Measurements from ENCODE around the gene FXYD4.

The FXYD4 gene

DNA sequence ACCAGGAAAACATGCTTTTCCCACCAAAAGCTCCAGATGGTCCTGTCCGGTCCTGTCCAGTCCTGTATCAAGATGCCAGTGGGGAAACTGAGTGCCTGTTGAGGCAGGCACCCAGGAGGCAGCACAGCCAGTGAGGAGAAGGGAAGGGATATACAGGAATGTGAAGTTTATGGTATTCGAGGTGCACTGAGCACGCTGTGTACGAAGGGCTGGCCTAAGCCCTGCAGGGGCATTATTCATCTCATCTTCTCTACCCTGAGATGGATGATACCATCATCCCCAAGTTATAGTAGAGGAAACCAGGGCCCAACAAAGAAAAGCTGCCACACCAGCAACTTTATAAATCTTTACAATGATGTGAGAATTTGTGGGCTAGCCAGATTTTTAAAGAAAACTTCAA, 23.4 kb upstream of the FXYD4 start:
- no peak for DNase-seq

DNA sequence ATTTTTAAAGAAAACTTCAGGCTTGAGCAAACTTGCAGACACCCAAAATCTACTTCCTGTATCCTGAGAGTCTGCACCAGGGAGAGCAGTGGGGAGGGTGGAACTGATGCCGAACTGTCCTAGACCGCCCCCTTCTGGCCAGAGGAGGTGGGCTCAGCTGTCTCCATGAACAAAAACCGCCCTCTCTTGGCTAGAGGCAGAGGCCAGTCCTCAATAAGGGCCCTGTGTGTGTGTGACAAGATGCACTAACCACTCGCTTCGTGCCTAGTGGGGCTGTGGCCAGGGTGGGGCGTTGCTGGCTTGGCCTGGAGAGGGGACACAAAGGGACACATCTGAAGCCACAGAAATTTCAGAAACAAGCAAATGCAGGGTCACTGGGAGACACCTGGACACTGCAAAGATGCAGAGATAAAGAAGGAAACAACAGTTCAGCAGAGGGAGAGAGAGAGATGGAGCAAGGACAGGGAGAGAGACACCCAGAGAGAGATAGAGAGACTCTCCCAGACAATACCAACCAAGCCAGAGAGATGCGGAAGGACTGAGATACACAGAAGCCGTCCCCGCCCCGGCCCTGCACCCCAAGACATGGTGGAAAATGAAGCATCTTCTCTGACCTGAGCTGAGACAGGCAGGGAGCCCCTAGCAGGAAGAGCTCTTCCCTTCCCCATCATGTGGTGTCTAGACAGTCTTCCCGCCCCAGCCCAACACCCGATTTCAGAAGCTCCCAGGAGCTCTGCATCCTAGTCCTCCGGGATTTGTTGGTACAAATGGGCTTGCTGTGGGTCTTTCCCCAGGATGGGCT, 22.7 kb upstream of the FXYD4 start:
- peak; percentile 90 for DNase-seq

DNA sequence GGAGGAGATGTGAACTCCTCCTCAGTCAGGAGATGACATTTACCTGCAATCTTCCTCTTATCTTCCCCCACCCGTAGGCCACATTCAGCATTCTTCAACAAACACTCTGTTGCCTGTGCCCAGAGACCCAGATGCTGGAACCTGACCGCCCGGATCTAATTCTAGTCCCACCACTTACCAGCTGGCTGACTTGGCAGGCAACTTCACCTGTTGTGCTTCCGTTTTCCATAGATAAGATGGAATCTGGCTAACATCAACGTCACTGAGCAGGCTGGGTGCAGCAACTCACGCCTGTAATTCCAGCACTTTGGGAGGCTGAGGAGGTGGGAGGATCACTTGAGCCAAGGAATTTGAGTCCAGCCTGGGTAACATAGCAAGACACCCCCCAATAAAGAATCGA, 21.3 kb upstream of the FXYD4 start:
- DNase-seq, result no peak

DNA sequence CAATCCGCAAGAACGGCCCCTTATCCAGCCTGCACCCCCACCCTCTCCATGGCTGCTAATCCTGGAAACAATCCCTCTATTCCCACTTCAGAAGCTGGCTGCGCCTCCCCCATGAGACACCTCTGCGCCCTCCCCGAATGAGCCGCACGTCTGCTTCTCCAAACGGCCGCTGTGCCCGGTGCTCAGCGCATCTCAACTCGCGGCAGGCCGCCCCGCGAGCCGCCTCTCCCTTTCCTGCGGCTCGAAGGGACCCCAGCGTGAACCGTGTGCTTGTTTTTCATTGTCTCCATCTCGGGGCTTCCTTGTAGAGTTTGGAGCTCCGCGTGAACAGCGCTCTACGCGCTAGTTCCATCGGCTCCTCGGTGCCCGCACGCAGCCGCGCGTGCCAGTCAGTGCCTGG, 20.8 kb upstream of the FXYD4 start:
- DNase-seq, result no peak

DNA sequence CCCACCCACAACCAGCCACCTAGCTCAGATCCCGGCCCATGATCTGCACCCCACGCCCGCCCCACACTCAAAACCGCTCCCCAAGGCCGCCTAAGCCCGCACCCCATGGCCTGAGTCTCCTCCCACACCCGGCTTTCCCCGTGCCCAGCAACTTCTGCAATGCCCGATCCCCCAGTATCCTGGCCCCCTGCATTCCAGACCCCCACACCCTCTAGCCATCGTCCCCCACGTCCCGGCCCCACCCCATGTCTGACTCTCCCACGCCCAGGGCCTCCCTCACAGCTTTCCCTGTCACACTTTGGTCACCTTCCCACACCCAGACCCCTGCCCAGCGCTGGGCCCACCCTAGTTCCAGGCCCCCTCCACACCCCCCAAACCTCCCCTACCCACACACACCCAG, 20.1 kb upstream of the FXYD4 start:
- DNase-seq, result no peak

DNA sequence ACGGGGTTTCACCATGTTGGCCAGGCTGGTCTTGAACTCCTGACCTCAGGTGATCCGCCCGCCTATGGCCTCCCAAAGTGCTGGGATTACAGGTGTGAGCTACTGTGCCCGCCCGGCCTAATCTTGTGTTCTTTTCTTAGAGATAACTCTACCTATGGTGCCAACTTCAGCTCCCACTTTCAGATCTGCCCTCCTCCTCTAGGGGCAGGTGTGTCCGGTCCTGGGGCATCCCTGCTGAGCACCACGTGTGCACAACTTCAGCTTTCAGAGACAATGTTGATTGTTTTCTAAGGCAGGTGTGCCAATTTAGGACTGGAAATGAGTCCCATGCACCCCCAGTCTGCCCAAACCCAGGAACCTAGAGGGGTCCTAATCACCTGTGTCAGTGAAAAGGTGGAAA, 18.5 kb upstream of the FXYD4 start:
- DNase-seq, result no peak

DNA sequence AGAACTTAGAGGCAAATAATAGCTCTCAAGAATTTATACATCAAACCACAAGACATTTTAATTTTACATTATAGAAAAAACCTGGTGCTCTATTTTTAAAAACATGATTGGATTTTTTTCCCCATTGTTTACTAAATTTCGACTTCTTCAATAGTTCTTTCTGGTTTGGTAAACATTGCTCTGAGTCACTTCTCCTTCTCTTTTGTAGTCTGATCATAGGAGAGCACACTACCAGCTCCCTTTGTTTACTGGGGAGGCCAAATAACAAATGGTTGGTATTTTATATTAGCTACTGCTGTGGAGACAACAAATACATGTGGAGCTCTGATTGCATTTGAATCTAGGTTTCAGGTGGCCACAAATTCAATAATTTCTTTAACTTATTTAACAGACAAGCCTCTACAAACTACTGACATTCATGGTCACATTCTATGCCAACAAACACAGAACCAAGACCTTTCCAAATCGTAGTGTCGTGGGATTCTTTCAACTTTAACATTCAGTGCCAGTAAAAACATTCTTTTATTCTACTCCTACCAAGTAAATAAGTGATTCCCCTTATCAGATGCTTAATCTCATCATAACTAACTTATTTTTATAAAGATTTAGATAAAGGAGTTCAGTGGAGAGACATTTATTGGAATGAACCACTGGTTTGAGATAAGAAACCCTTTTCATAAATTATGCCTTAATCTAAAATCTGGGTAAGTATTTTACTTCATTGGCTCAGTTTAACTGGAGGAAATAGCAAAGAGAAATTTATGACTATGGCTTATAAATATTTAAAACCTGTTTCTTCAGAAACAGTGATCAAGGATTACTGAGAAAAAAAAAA, 17.7 kb upstream of the FXYD4 start:
- no peak for DNase-seq

DNA sequence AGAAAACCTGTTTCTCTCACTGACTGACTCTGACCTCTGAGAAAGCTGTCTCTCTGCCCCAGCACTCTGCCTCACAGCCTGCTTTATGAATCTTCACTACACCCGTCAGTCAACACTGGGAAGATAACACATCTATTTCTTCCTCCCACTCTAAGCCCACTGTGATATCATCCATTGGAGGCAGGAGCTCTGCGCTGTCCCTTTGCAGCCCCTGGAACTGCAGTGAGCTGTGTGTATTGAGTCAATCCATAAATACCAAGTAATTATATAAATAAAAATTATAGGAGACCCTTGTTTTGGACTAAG, 17.2 kb upstream of the FXYD4 start:
- DNase-seq, result no peak

DNA sequence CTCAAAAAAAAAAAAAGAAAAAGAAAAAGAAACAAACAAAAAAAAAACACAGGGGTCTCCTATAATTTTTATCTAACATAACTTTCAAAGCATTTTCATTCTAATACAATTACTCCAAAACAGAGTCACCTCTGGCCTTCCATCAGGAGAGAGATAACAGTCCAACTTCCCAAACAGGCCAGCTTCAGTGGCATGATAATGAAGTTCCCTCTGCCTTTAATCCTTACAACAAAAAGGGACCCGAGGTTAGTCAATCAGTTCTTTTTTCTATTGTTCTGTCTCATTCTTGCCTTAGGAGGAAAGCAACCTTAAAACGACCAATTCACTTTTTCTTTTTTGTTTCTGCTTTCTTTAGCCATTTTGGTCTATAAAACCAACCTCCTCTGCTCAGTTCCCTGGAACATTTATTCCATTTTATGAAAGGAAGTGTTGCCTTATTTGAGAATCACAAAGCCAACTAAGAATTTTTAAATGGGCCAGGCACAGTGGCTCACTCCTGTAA, 16.5 kb upstream of the FXYD4 start:
- no peak for DNase-seq

DNA sequence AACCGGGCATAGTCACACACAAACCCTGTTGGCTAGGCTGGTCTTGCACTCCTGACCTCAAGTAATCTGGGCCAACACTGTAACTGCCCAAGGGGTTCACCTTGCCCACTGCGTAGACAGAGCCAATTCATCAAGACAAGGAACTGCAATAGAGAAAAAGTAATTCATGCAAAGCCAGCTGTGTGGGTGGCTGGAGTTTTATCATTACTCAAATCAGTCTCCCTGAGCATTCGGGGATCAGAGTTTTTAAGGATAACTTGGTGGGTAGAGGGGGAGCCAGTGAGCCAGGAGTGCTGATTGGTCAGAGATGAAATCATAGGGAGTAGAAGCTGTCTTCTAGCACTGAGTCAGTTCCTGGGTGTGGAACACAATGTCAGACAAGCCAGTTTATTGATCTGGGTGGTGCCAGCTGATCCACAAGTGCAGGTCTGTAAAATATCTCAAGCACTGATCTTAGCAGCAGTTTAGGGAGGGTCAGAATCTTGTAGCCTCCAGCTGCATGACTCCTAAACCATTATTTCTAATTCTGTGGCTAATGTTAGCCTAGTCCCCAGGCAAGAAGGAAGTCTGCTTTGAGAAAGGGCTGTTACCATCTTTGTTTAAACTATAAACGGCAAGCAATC, 15.6 kb upstream of the FXYD4 start:
- DNase-seq, result peak; percentile 32

DNA sequence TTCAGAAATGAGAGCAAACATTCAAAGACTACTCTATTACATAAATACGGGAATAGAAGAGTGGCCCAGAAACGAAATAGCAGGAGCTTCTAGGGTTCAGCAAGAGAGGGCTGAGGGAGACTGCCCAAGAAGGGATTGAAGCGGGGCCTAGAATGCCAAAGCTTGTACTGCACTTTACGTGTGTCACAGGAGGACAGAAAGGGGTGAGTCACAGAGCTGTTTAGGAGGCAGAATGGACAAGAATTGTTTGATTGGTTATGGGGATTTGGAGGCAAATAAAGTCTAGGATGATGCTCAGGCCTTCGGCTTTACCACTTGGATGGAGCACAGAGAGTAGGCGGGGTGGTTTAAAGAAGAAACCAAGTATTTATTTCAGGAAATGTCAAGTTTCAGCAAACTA, 11.3 kb upstream of the FXYD4 start:
- DNase-seq, result no peak

DNA sequence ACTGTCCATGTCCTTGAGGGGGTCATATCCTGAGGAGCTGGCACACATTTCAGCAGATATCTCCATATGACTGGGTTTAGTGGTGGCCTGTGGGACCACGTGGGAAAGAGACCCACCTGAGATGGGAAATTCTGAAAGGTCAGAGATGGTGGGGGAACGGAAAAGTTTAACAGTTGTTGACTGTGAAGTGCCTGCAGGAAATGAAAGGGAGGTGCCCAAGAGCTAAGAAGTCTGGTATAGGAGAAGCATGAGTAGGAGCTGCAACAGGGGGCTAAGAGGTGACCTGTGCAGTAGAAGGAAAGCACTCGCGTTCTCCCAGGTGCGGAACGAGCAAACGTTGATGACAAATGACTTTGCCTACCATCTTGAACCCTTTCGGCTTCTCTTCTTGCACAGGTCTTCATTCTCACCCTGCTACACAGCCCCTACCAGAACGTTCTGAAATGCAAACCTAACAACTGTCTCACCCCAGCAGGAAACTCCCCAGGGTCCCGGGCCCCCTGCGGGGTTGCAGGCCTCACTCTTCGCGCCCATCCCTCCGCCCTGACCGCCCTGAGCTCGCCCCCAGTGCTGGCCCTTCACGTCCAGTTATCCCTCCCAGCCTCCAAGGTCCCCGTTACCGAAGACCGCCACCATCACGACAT, 9.8 kb upstream of the FXYD4 start:
- DNase-seq, result peak; percentile 27

DNA sequence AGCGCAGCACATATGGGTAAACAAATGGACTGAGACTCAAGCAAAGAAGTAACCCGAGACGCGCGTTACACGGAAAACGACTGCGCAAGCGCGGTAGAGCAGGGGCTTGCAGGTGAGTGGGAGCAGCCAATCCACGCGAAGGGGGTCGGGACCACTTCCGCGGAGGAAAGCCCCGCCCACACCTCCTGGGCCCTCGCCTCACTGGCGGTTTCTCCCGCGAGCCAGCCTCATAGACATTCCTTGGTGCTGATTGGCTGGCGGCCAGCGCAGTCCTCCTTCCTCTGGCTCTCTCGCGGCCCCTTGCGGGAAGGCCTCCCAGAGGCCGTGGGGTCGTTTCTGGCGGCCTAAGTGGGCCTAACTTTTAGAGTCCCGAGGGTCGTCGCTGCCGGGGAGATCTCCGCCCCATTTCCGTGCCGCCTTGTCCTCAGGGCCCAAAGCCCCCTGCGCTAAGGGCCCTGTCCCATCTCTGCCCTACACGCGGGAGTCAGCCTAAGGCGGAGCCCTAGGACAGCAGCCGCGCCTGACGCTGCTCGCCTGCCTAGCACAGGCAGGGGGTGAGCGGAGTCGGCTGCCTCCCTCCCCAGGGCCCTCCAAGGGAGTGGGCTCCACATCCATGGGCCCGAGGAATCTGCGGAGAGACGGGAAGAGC, 9.1 kb upstream of the FXYD4 start:
- DNase-seq, result peak; percentile 99

DNA sequence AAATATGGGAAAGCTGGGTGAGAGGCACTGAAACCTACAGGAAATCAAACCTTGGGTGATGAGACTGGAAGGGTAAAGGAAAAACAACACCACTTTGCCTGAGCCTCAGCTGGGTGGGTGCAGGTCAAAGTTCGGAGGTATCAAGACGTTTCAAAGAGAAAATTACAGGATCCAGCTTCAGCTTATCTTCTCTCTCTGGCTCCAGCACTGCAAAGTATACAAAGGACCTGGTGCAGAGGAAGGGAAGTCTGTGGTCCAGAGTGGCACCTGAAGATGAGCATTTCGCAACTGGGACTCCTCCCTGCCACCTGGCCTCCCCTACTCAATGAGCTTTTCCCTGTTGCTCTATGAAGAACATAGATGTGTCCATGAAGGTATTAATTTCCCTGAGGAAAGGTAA, 6.4 kb upstream of the FXYD4 start:
- no peak for DNase-seq

DNA sequence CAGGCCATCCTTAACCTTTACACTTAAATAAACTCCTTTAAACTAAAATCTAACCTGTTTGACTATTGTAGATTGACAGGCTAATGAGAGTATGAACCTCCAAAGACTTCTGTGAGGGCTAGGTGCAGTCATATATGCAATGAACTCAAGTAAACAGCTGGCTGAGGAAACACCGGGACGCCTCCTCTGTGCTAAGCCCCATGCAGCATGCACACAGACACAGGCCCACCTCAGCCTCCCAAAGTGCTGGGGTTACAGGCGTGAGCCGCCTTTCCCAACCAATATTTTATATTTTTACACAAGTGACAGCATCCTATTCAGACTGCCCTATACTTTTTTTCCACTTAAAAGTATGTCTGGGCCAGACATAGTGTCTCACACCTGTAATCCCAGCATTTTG, 1.5 kb upstream of the FXYD4 start:
- no peak for DNase-seq

DNA sequence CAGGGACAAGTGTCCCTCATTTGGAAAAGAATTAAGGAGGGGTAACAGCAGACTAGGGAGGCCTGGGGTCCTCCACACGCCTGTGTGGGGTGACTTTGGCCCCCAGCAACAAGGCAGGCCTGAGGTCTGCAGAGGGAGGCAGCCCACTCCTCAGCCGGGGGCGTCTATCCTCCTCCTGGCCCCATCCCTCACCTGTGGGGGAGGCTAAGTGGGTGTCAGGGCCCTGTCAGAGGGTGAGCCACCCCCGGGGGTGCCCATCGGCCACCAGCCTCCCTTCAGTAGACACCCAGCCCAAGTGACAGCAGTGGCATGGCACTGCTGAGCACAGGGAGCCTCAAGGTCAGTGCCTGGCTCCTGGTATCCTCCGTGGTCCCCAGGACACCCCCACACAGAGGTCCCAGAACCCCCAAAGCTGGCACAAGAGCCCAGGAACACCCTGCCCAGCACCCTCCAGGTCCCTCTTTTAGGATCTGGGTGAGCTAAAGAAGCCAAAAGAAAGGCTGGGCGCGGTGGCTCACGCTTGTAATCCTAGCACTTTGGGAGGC, 693 bp upstream of the FXYD4 start:
- no peak for DNase-seq

DNA sequence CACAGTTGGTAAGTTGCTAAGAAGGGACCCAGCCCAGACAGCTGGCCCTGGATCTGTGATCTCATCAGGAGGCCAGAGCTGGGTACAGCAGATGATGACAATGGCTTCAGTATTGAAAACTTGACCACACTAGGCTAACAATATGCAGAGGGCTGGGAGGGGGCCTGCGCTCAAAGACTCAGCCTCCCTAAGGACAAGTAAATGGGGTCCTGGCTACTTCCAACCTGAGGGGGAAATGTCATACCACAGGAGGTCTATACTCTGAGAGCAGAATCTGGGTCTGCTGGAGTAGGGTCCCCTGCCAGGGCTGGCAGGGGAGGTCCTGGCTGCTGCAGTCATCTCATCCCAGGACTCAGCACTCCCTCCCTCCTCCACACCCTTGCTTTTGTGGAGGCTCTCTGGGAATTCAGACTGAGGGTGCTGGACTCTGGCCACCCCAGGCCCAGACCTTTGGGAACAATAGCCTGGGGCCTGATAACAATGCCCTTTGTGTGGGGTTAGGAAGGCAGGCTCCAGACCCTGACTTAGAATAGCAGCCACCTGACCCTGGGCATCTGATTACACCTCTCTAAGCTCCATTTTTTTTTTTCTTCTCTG, 1.4 kb downstream of the FXYD4 start:
- no peak for DNase-seq

DNA sequence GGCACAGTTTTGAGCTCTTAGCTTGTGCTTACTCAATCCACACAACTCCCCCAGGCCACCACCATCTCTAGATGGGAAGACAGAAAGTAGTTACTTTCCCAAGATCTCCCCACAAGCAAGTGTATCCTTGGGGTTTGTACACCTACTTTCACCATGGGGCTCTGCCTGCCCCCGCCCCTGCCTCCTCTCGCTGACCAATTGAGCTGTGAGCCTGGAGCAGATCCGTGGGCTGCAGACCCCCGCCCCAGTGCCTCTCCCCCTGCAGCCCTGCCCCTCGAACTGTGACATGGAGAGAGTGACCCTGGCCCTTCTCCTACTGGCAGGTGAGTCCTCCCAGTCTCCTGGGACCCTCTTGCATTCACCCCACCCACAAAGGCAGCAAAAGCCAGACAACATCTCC, 2.0 kb downstream of the FXYD4 start:
- DNase-seq, result no peak

DNA sequence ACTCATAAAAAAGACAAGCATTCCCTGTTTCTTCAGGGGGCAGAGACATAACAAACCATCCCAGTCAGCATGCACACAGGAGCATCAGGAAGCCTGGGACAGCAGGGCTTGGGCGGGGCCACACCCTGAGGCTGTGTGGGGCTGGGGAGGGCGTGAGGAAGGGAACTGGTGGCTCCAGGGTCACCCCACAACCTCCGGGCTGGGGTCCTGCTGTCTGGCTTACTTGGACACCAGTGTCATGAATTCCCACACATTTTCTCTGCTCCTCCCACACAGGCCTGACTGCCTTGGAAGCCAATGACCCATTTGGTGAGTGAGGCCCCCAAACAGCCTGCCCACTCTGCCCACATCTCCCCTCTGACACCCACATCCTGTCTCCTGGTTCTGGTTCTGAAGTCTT, 2.8 kb downstream of the FXYD4 start:
- no peak for DNase-seq

DNA sequence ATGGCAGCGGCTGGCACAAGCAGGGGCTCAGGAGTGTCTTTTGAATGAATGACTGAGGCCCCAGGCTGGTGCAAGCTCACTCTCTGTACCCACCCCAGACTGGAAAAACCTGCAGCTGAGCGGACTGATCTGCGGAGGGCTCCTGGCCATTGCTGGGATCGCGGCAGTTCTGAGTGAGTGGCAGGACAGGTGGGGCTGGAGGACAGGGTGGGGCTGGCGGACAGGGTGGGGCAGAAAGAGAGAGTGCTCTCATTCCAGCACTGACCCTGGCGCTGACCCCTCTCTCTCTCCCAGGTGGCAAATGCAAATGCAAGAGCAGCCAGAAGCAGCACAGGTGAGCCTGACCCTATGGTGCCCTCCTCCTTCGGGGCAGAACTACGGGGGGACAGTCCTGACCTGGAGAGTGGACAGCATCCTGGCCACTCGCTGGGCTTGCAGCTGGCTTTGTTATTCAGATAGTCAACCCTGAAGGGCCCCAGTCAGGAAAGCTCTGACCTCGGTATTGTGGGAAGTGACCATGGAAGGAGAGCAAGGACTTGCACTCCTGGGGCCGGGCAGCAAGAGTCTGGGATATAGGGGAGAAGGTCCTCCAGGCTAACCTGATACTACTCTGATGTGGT, 4.1 kb downstream of the FXYD4 start:
- DNase-seq, result no peak

DNA sequence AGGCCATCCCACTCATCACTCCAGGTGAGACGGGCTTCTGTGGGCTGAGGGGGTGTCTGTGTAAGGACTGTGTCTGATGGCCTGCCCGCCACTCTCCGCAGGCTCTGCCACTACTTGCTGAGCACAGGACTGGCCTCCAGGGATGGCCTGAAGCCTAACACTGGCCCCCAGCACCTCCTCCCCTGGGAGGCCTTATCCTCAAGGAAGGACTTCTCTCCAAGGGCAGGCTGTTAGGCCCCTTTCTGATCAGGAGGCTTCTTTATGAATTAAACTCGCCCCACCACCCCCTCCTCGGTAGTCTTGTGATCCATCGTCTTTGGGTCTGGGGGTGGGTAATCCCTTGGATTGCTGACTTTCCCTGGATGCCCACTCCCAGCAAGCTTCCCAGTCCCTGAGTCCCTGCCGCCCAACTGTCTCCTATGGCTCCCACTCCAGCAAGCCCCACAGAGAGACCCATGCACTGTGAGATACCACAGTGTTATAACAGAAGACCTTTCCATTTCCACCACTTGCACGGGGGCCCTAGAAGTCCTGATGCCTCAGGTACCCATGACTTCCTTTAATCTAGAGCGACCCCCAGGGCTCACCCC, 4.7 kb downstream of the FXYD4 start:
- no peak for DNase-seq

Measured in activated CD4-positive, alpha-beta T cell treated with anti-CD3 and anti-CD28 coated beads, Interleukin-2, amount 50 U/mL, for 16 hours (primary cell).